Activated effector memory CD4-positive, alpha-beta T cell treated with Interleukin-2 at 50 U/mL for 16 hours (primary cell): ENCODE measurements around the gene ABTB2.

Source experiments
- DNase-seq: peaks from one replicate; pipeline ENCODE4 v3.0.0-alpha.2; 2020

Gene ABTB2

GRCh38 chr11:34280945-34281872 is 76.6 kb downstream of the ABTB2 start:
- DNase-seq: no peak

- no peak for DNase-seq
These were observed 79.0 kb downstream of the ABTB2 start for GRCh38 chr11:34278693-34279297.

- no peak for DNase-seq
These were observed 79.6 kb downstream of the ABTB2 start for GRCh38 chr11:34278175-34278574.

- no peak for DNase-seq
These were observed 80.6 kb downstream of the ABTB2 start for GRCh38 chr11:34277171-34277570.

GRCh38 chr11:34276352-34276864 is 81.4 kb downstream of the ABTB2 start:
- no peak for DNase-seq

- DNase-seq: no peak
These were observed 82.3 kb downstream of the ABTB2 start for GRCh38 chr11:34275486-34275885.

GRCh38 chr11:34274712-34275398 is 83.0 kb downstream of the ABTB2 start:
- no peak for DNase-seq

GRCh38 chr11:34273099-34273498 is 84.7 kb downstream of the ABTB2 start:
- no peak for DNase-seq

GRCh38 chr11:34271727-34272126 is 86.1 kb downstream of the ABTB2 start:
- no peak for DNase-seq

GRCh38 chr11:34270711-34271110 is 87.1 kb downstream of the ABTB2 start:
- no peak for DNase-seq

GRCh38 chr11:34269694-34270245 is 88.0 kb downstream of the ABTB2 start:
- no peak for DNase-seq

- DNase-seq: no peak
These were observed 88.8 kb downstream of the ABTB2 start for GRCh38 chr11:34268906-34269430.

- DNase-seq: no peak
These were observed 90.4 kb downstream of the ABTB2 start for GRCh38 chr11:34267417-34267816.

GRCh38 chr11:34267013-34267412 is 90.8 kb downstream of the ABTB2 start:
- DNase-seq: no peak

GRCh38 chr11:34266090-34266912 is 91.5 kb downstream of the ABTB2 start:
- DNase-seq: no peak

- no peak for DNase-seq
These were observed 93.3 kb downstream of the ABTB2 start for GRCh38 chr11:34264303-34265110.

- DNase-seq: no peak
These were observed 94.2 kb downstream of the ABTB2 start for GRCh38 chr11:34263441-34264091.

GRCh38 chr11:34262531-34263081 is 95.2 kb downstream of the ABTB2 start:
- no peak for DNase-seq

GRCh38 chr11:34261820-34262219 is 96.0 kb downstream of the ABTB2 start:
- no peak for DNase-seq

GRCh38 chr11:34261095-34261494 is 96.7 kb downstream of the ABTB2 start:
- DNase-seq: no peak
